DMS53 (cell line): ENCODE results near the gene MUL1.

Source experiments
- DNase-seq: peaks from one replicate; lab custom pipeline; 2025; lab: John Stamatoyannopoulos, UW

MUL1 gene

DNA sequence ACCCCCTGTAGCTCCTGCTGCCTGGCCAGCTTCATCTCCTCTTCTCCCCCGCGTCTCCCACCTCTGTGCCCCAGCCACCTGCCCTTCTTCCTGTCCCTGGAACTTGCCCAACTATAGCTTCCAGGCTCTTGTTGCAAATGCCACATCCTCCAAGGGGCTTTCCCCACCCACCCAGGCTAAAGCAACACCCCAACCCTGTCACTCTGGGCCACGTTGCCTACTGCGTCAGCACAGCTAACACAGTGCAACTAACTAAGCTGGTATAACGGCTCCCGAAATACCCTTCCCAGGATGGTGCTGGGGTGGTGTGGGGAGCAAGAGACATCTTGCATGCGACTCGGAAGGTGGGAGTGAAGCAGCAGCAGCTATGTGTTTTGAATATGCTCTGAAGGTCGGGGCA is 41.7 kb downstream of the MUL1 start:
- DNase-seq, result no peak

- no peak for DNase-seq
These were observed 42.8 kb downstream of the MUL1 start for GRCh38 chr1:20465187-20465586.

DNA sequence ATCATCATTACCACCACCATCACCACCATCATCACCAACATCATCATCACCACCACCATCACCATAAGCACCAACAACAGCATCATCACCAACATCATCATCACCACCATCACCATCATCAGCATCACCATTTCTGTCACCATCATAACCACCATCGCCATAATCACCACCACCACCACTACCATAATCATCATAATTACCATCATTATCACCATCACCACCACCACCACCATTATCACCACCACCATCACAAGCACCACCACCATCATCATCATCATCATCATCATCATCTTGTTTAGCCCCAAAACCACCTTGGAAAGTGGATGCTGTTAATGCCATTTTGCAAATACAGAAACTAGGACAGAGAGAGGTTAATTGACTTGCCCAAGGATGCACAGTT is 44.4 kb downstream of the MUL1 start:
- no peak for DNase-seq

DNA sequence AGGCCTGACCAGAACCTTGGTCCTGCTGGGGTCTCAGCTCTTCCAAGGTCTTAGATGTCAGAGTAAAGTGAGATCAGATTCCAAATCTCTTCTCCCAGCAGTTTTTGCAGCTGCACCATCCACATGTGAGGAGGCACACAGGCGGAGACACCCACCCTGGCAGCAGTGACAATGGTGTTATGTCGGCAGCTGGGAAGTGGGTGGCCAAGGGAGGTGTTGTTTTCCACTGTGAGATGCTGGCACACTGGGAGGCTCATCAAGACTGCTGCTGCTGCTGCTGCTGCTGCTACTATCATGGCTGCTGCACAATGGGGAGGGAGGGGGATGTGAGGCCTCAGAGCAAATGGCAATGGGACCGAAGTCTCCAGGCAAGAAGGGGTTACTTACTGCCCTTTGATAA is 45.6 kb downstream of the MUL1 start:
- DNase-seq, result no peak

GRCh38 chr1:20458717-20459116 is 49.2 kb downstream of the MUL1 start:
- DNase-seq, result no peak

- DNase-seq, result no peak
These were observed 53.9 kb downstream of the MUL1 start for GRCh38 chr1:20454004-20454403.

GRCh38 chr1:20449735-20450311 is 58.1 kb downstream of the MUL1 start:
- DNase-seq, result peak; percentile 25
